ENCODE results near the gene ELF5. TPM values are rescaled to one million over a fixed set of nuclear protein-coding genes. Genes with fewer than 3 reads are reported as not detected.
A peak's percentile ranks its signal among the peaks of the same experiment; 100 is the strongest.

ELF5 gene
- total and polyA plus RNA-seq, 4 donors: 0.06 to 0.37 (median 0.08) TPM; not detected in 1

DNA sequence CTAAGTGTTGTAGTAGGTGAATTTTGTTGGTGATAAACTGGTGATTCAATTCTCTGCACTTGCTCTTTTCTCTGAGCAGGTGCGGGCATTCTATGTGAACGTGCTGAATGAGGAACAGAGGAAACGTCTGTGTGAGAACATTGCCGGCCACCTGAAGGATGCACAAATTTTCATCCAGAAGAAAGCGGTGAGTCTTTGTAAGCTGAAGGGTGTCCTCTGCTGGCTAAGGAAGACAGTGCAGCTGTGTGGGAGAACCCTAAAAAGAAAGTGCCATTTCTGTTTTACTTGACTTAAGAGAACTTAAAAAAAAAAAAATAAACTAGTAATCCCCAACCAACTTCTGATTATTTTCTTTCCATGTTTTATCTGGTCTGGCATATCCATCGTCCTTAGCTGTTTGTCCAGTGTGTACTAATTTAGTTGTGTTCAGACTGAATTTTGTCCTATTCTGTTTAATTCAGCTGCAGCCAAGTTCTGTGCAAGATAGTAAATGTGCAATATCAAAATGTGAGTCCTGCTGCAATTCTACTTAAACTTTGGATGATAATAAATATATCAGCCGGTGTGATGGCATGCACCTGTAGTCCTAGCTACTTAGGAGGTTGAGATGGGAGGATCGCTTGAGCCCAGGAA lies 45.3 kb downstream of the ELF5 start:
- no peak for TF ChIP-seq GABPA (IDR thresholded peaks at IDR 0.05 in 1 of 2, conservative IDR thresholded peaks at IDR 0.05 in 1 of 2)
- TF ChIP-seq, protein P1, sequence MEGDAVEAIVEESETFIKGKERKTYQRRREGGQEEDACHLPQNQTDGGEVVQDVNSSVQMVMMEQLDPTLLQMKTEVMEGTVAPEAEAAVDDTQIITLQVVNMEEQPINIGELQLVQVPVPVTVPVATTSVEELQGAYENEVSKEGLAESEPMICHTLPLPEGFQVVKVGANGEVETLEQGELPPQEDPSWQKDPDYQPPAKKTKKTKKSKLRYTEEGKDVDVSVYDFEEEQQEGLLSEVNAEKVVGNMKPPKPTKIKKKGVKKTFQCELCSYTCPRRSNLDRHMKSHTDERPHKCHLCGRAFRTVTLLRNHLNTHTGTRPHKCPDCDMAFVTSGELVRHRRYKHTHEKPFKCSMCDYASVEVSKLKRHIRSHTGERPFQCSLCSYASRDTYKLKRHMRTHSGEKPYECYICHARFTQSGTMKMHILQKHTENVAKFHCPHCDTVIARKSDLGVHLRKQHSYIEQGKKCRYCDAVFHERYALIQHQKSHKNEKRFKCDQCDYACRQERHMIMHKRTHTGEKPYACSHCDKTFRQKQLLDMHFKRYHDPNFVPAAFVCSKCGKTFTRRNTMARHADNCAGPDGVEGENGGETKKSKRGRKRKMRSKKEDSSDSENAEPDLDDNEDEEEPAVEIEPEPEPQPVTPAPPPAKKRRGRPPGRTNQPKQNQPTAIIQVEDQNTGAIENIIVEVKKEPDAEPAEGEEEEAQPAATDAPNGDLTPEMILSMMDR (IDR thresholded peaks at IDR 0.05; ENCODE audit: low read depth, low read length, missing input control): peak; percentile 75
- peak; percentile 81 to 87 for TF ChIP-seq RAD21 (IDR thresholded peaks at IDR 0.05)
- no peaks in the 10 kb centered on the region for H3K27me3 ChIP-seq (ENCODE audit: control insufficient read depth in 4 of 4, insufficient read depth in 4 of 4, low read length in 3 of 4)
- no peak overlapping the region for H3K4me3 ChIP-seq (ENCODE audit: low read depth in 1 of 3, low read length in 3 of 3)
- H3K36me3 ChIP-seq (ENCODE audit: control insufficient read depth in 4 of 4, insufficient read depth in 3 of 4, low read depth in 1 of 4, low read length in 3 of 4): peaks cover 21 to 74% (median 67%) of the 10 kb centered on the region in 4 donors
- no peak overlapping the region for H3K9ac ChIP-seq (ENCODE audit: low read depth in 1 of 2, low read length in 2 of 2)
- H3K9me3 ChIP-seq (ENCODE audit: control insufficient read depth in 4 of 4, low read length in 3 of 4): no peaks in the 10 kb centered on the region
- 65% methylated on average over 8 of the region's 8 CpGs for WGBS
- DNase-seq (ENCODE audit: low spot score): no peak
- H3K27ac ChIP-seq (ENCODE audit: low read depth in 1 of 2, low read length in 2 of 2): no peak overlapping the region
- H3K4me1 ChIP-seq (ENCODE audit: control insufficient read depth in 4 of 4, insufficient read depth in 4 of 4, low read length in 3 of 4): peaks cover 6 to 14% (median 10%) of the 10 kb centered on the region in 4 donors

DNA sequence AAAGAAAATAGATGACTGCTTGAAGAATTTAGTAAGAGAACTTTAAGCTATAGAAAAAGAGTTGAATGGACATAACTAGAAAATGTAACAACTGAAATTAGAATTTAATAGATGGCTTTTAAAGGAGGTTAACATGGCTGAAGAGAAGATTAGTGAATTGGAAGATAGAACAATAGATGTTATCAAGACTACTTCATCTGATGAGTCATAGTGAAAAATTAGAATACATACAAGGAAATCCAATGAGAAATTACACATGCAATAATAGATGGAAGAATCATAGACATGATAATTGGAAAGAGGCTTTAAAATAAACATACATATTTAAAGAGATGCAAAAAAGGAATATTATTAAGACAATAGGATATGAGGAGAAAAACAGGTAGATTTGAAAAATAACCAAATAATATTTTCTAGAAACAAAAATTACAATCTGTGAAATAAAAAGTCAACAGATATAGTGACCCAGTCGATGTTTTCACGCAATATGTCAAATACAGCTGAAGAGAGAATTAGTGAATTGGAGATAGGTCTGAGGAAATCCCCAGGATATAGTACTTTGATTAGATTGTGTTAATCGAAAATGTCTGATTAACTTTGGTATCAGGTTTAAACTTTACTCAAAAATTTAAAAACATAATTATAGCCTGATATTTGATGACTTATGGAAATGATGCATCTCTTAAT lies 46.6 kb downstream of the ELF5 start:
- peaks cover 9 to 23% (median 18%) of the 10 kb centered on the region in 4 donors for H3K4me1 ChIP-seq (ENCODE audit: control insufficient read depth in 4 of 4, insufficient read depth in 4 of 4, low read length in 3 of 4)
- 82% methylated on average over 3 of the region's 3 CpGs for WGBS
- no peak for DNase-seq (ENCODE audit: low spot score)

DNA sequence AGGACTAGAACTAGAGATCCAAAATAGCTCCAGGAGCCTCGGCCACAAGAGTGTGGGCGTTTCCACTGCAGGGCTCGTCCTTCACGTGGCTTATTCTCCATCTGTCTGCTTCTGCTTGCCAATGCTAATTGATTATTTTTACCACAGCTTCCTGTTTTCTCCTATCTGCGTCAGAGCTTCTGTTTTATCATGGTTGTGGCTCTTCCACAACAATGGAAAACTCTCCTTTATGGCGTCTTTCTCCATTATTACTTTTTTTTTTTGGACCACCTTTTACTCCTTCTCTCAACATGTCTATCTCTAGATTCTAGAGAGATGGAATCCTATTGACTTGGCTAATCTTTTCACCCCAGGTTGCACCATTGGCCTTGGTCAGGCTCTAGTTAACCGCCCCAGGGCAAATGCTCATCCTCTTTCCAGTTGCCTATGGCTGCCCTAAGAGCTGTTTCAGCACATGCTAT lies 49.0 kb downstream of the ELF5 start:
- DNase-seq (ENCODE audit: low spot score): no peak
- H3K9ac ChIP-seq (ENCODE audit: low read depth in 1 of 2, low read length in 2 of 2): no peak overlapping the region
- no peaks in the 10 kb centered on the region for H3K27me3 ChIP-seq (ENCODE audit: control insufficient read depth in 4 of 4, insufficient read depth in 4 of 4, low read length in 3 of 4)
- H3K36me3 ChIP-seq (ENCODE audit: control insufficient read depth in 4 of 4, insufficient read depth in 3 of 4, low read depth in 1 of 4, low read length in 3 of 4): peaks cover 24 to 66% (median 52%) of the 10 kb centered on the region in 4 donors
- 43% methylated on average over 7 of the region's 7 CpGs for WGBS
- peaks cover 15 to 45% (median 40%) of the 10 kb centered on the region in 4 donors for H3K4me1 ChIP-seq (ENCODE audit: control insufficient read depth in 4 of 4, insufficient read depth in 4 of 4, low read length in 3 of 4)
- H3K4me3 ChIP-seq (ENCODE audit: low read depth in 1 of 3, low read length in 3 of 3): no peak overlapping the region
- H3K27ac ChIP-seq (ENCODE audit: low read depth in 1 of 2, low read length in 2 of 2): peak overlapping the region; percentile 64 to 83
- H3K9me3 ChIP-seq (ENCODE audit: control insufficient read depth in 4 of 4, low read length in 3 of 4): no peaks in the 10 kb centered on the region
- TF ChIP-seq GABPA (IDR thresholded peaks at IDR 0.05 in 1 of 2, conservative IDR thresholded peaks at IDR 0.05 in 1 of 2) (peak in 1 of 2 donors; percentile 30), RAD21 (IDR thresholded peaks at IDR 0.05) (peak in 1 of 2 donors; percentile 12), HNF4A (conservative IDR thresholded peaks at IDR 0.05) (peak in 1 of 2 donors; percentile 25), YY1 (IDR thresholded peaks at IDR 0.05) (peak; percentile 33), FOXA2 (IDR thresholded peaks at IDR 0.05) (no peak)
- TF ChIP-seq, protein P1 (IDR thresholded peaks at IDR 0.05; ENCODE audit: low read depth, low read length, missing input control): no peak
- TF ChIP-seq, protein P2, sequence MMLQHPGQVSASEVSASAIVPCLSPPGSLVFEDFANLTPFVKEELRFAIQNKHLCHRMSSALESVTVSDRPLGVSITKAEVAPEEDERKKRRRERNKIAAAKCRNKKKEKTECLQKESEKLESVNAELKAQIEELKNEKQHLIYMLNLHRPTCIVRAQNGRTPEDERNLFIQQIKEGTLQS (IDR thresholded peaks at IDR 0.05): no peak
- TF ChIP-seq, protein P3, sequence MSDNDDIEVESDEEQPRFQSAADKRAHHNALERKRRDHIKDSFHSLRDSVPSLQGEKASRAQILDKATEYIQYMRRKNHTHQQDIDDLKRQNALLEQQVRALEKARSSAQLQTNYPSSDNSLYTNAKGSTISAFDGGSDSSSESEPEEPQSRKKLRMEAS (IDR thresholded peaks at IDR 0.05): peak; percentile 40

More for the DNA sequence above, 46.6 kb downstream of the ELF5 start:
- H3K9ac ChIP-seq (ENCODE audit: low read depth in 1 of 2, low read length in 2 of 2): no peak overlapping the region
- no peaks in the 10 kb centered on the region for H3K27me3 ChIP-seq (ENCODE audit: control insufficient read depth in 4 of 4, insufficient read depth in 4 of 4, low read length in 3 of 4)
- H3K9me3 ChIP-seq (ENCODE audit: control insufficient read depth in 4 of 4, low read length in 3 of 4): no peaks in the 10 kb centered on the region
- no peak overlapping the region for H3K27ac ChIP-seq (ENCODE audit: low read depth in 1 of 2, low read length in 2 of 2)
- no peak overlapping the region for H3K4me3 ChIP-seq (ENCODE audit: low read depth in 1 of 3, low read length in 3 of 3)
- H3K36me3 ChIP-seq (ENCODE audit: control insufficient read depth in 4 of 4, insufficient read depth in 3 of 4, low read depth in 1 of 4, low read length in 3 of 4): peaks cover 19 to 69% (median 64%) of the 10 kb centered on the region in 4 donors
- TF ChIP-seq RXRA (IDR thresholded peaks at IDR 0.05) (no peak), JUND (IDR thresholded peaks at IDR 0.05) (no peak), HNF4A (conservative IDR thresholded peaks at IDR 0.05) (no peak), EGR1 (IDR thresholded peaks at IDR 0.05; ENCODE audit: low read depth in 2 of 2) (no peak), YY1 (IDR thresholded peaks at IDR 0.05) (no peak), NR2F2 (IDR thresholded peaks at IDR 0.05) (no peak), RAD21 (IDR thresholded peaks at IDR 0.05) (no peak), GABPA (IDR thresholded peaks at IDR 0.05 in 1 of 2, conservative IDR thresholded peaks at IDR 0.05 in 1 of 2) (no peak), HNF4G (IDR thresholded peaks at IDR 0.05) (no peak), SP1 (IDR thresholded peaks at IDR 0.05) (no peak)
- TF ChIP-seq, protein P2 (IDR thresholded peaks at IDR 0.05): no peak
